ENCODE results near the gene CPEB1. TPM values are rescaled to one million over a fixed set of nuclear protein-coding genes. Genes with fewer than 3 reads are reported as not detected.

The CPEB1 gene
- total RNA-seq, 2 experiments from 2014 or later, result 1.2 to 1.6 TPM

GRCh38 chr15:82650046-82650670 is 3.0 kb upstream of the CPEB1 start:
- Mint-ChIP-seq H3K4me1 (ENCODE audit: low read depth) (peaks cover 4% of the 10 kb centered on the region), H3K36me3 (ENCODE audit: low read depth) (no peaks in the 10 kb centered on the region), H3K27ac (no peak overlapping the region), H3K9me3 (no peaks in the 10 kb centered on the region), H3K27me3 (peaks cover 18% of the 10 kb centered on the region), H3K4me3 (no peak overlapping the region)
- TF ChIP-seq CTCF (IDR thresholded peaks at IDR 0.05), result no peak
- ATAC-seq, result no peak
- intact Hi-C loops (cut with micrococcal nuclease), result no loop called here
- CTCF ChIA-PET, result interaction anchor here (1.1 to 1.3 kb wide), 2 partner anchors 31 to 101 kb away, joined by 3 read pairs; no protein-coding TSS in a partner anchor
- POLR2A ChIA-PET, result no interaction called here
- no peak for DNase-seq

- no peaks in the 10 kb centered on the region for H3K36me3 Mint-ChIP-seq (ENCODE audit: low read depth)
- no peak for TF ChIP-seq CTCF (IDR thresholded peaks at IDR 0.05)
- peaks cover 18% of the 10 kb centered on the region for H3K27me3 Mint-ChIP-seq
- H3K4me3 Mint-ChIP-seq, result no peak overlapping the region
- H3K27ac Mint-ChIP-seq, result no peak overlapping the region
- DNase-seq (no peak), ATAC-seq (no peak)
- POLR2A ChIA-PET, result interaction anchor here (0.5 kb wide), 1 partner anchor 1219 kb away, joined by 4 read pairs; no protein-coding TSS in a partner anchor
- CTCF ChIA-PET, result interaction anchor here (1.1 to 1.3 kb wide), 2 partner anchors 32 to 102 kb away, joined by 3 read pairs; no protein-coding TSS in a partner anchor
- intact Hi-C loops (cut with micrococcal nuclease), result no loop called here
- H3K9me3 Mint-ChIP-seq, result no peaks in the 10 kb centered on the region
- peaks cover 4% of the 10 kb centered on the region for H3K4me1 Mint-ChIP-seq (ENCODE audit: low read depth)
Measured at GRCh38 chr15:82649226-82649999, 2.2 kb upstream of the CPEB1 start.

- ChIA-PET POLR2A (interaction anchor here (1.3 to 1.4 kb wide), 3 partner anchors 101 to 337 kb away, joined by 3 to 6 read pairs (median 4); partner anchors contain the start of genes RAMAC and RPS17), CTCF (interaction anchor here (1.0 kb wide), 1 partner anchor 21 kb away, joined by 3 read pairs; no protein-coding TSS in a partner anchor)
- H3K36me3 Mint-ChIP-seq (ENCODE audit: low read depth), result no peaks in the 10 kb centered on the region
- H3K9me3 Mint-ChIP-seq, result no peaks in the 10 kb centered on the region
- intact Hi-C loops (cut with micrococcal nuclease), result no loop called here
- peaks cover 23% of the 10 kb centered on the region for H3K27me3 Mint-ChIP-seq
- peaks cover 4% of the 10 kb centered on the region for H3K4me1 Mint-ChIP-seq (ENCODE audit: low read depth)
- DNase-seq (no peak), ATAC-seq (no peak)
- H3K27ac Mint-ChIP-seq, result no peak overlapping the region
- peak overlapping the region; percentile 46 for H3K4me3 Mint-ChIP-seq
- no peak for TF ChIP-seq CTCF (IDR thresholded peaks at IDR 0.05)
Measured at GRCh38 chr15:82648257-82649103, 1.3 kb upstream of the CPEB1 start.

GRCh38 chr15:82647835-82648256 is 683 bp upstream of the CPEB1 start:
- Mint-ChIP-seq H3K27me3 (peaks cover 23% of the 10 kb centered on the region), H3K27ac (no peak overlapping the region), H3K9me3 (no peaks in the 10 kb centered on the region), H3K36me3 (ENCODE audit: low read depth) (no peaks in the 10 kb centered on the region), H3K4me1 (ENCODE audit: low read depth) (peaks cover 4% of the 10 kb centered on the region), H3K4me3 (peak overlapping the region; percentile 46)
- POLR2A ChIA-PET, result interaction anchor here (1.3 to 1.4 kb wide), 3 partner anchors 102 to 338 kb away, joined by 3 to 6 read pairs (median 4); partner anchors contain the start of genes RAMAC and RPS17
- CTCF ChIA-PET, result interaction anchor here (0.8 to 1.0 kb wide), 2 partner anchors 21 to 35 kb away, joined by 3 read pairs; no protein-coding TSS in a partner anchor
- intact Hi-C loops (cut with micrococcal nuclease), result no loop called here
- TF ChIP-seq CTCF (IDR thresholded peaks at IDR 0.05), result no peak
- ATAC-seq (peak; percentile 90), DNase-seq (peak; percentile 77)

All from activated CD8-positive, alpha-beta T cell treated with anti-CD3 and anti-CD28 coated beads for 36 hours (primary cell).